BLaER1 treated with 17β-estradiol and CSF1 and Interleukin-3, amounts not matched to agents 10 nM and 100 nM (cell line): ENCODE results near the gene MBOAT1.
A peak's percentile ranks its signal among the peaks of the same experiment; 100 is the strongest.

Source experiments
- H3K27ac ChIP-seq, 11 experiments: shearing (Covaris generic); formaldehyde crosslinking; 2 replicates each; pipeline ENCODE4 v1.8.1; 2022
- H3K27me3 ChIP-seq, 11 experiments: shearing (Covaris generic); formaldehyde crosslinking; 2 replicates each; pipeline ENCODE4 v1.8.1; 2022
- H3K36me3 ChIP-seq, 11 experiments: shearing (Covaris generic); formaldehyde crosslinking; 2 replicates each; pipeline ENCODE4 v1.8.1; 2022
- H3K4me1 ChIP-seq, 10 experiments: shearing (Covaris generic); formaldehyde crosslinking; 2 replicates each; pipeline ENCODE4 v1.8.1; 2022
- H3K4me2 ChIP-seq, 11 experiments: shearing (Covaris generic); formaldehyde crosslinking; 2 replicates each; pipeline ENCODE4 v1.8.1; 2022
- H3K4me3 ChIP-seq, 10 experiments: shearing (Covaris generic); formaldehyde crosslinking; 2 replicates each; pipeline ENCODE4 v1.8.1; 2022
- H3K9ac ChIP-seq, 11 experiments: shearing (Covaris generic); formaldehyde crosslinking; 2 replicates each; pipeline ENCODE4 v1.8.1; 2022
- H3K9me3 ChIP-seq, 11 experiments: shearing (Covaris generic); formaldehyde crosslinking; replicated peaks in 1 of 11; 2 replicates each; pipeline ENCODE4 v1.8.1; 2022
- H4K20me1 ChIP-seq, 11 experiments: shearing (Covaris generic); formaldehyde crosslinking; 2 replicates each; pipeline ENCODE4 v1.8.1; 2022
- Cebpa-rat ChIP-seq, 11 experiments: shearing (Covaris generic); IDR thresholded peaks; 2 replicates each; pipeline ENCODE4 v1.8.1; 2022

Gene MBOAT1

GRCh38 chr6:20172842-20173456, 39.3 kb downstream of the MBOAT1 start:
- Histone ChIP-seq H3K27me3 (no peaks in the 10 kb centered on the region), H4K20me1 (no peaks in the 10 kb centered on the region), H3K9me3 (peaks cover 0 to 3% (median 0%) of the 10 kb centered on the region in 11 experiments; a peak in 1 of 22 replicates), H3K27ac (peak overlapping the region in 10 of 11 experiments; percentile 35 to 85 (median 76); a peak in 17 of 22 replicates), H3K4me3 (no peak overlapping the region), H3K4me1 (peaks cover 38 to 98% (median 78%) of the 10 kb centered on the region in 10 experiments), H3K9ac (peak overlapping the region in 2 of 11 experiments; percentile 64 to 69; a peak in 2 of 22 replicates), H3K4me2 (peak overlapping the region; percentile 34 to 85 (median 76); a peak in 19 of 22 replicates), H3K36me3 (0 out of 22 replicates have a peak, but pooled peaks cover 0 to 6% (median 0%) of the 10 kb centered on the region in 11 experiments)
- TF ChIP-seq Cebpa-rat (IDR thresholded peaks at IDR 0.05) = no peak

GRCh38 chr6:20170455-20171148, 41.7 kb downstream of the MBOAT1 start:
- Histone ChIP-seq H3K4me2 (peak overlapping the region in 7 of 11 experiments; percentile 33 to 85 (median 76); a peak in 14 of 22 replicates), H3K4me3 (no peak overlapping the region), H4K20me1 (no peaks in the 10 kb centered on the region), H3K27ac (peak overlapping the region in 7 of 11 experiments; percentile 52 to 85 (median 81); a peak in 14 of 22 replicates), H3K9ac (peak overlapping the region in 1 of 11 experiments; percentile 61; a peak in 2 of 22 replicates), H3K4me1 (peaks cover 24 to 90% (median 61%) of the 10 kb centered on the region in 10 experiments), H3K9me3 (peaks cover 0 to 8% (median 0%) of the 10 kb centered on the region in 11 experiments; a peak in 5 of 22 replicates), H3K27me3 (no peaks in the 10 kb centered on the region), H3K36me3 (peaks cover 0 to 9% (median 5%) of the 10 kb centered on the region in 11 experiments; a peak in 7 of 22 replicates)
- TF ChIP-seq Cebpa-rat (IDR thresholded peaks at IDR 0.05) = no peak

- Histone ChIP-seq H3K9ac (peak overlapping the region in 6 of 11 experiments; percentile 28 to 64 (median 54); a peak in 11 of 22 replicates), H4K20me1 (no peaks in the 10 kb centered on the region), H3K4me1 (peaks cover 20 to 83% (median 56%) of the 10 kb centered on the region in 10 experiments), H3K9me3 (peaks cover 0 to 8% (median 0%) of the 10 kb centered on the region in 11 experiments; a peak in 5 of 22 replicates), H3K4me3 (no peak overlapping the region), H3K36me3 (peaks cover 0 to 9% (median 5%) of the 10 kb centered on the region in 11 experiments; a peak in 7 of 22 replicates), H3K27ac (peak overlapping the region in 9 of 11 experiments; percentile 17 to 85 (median 79); a peak in 18 of 22 replicates), H3K4me2 (peak overlapping the region in 10 of 11 experiments; percentile 14 to 85 (median 62); a peak in 16 of 22 replicates), H3K27me3 (no peaks in the 10 kb centered on the region)
- no peak for TF ChIP-seq Cebpa-rat (IDR thresholded peaks at IDR 0.05)
Measured at GRCh38 chr6:20169786-20170185, 42.5 kb downstream of the MBOAT1 start.

- Histone ChIP-seq H3K9ac (peak overlapping the region in 6 of 11 experiments; percentile 20 to 64 (median 54); a peak in 10 of 22 replicates), H3K4me1 (peaks cover 14 to 76% (median 49%) of the 10 kb centered on the region in 10 experiments), H4K20me1 (no peaks in the 10 kb centered on the region), H3K9me3 (peaks cover 0 to 8% (median 0%) of the 10 kb centered on the region in 11 experiments; a peak in 5 of 22 replicates), H3K4me2 (peak overlapping the region in 10 of 11 experiments; percentile 14 to 85 (median 62); a peak in 19 of 22 replicates), H3K36me3 (peaks cover 0 to 9% (median 5%) of the 10 kb centered on the region in 11 experiments; a peak in 7 of 22 replicates), H3K27me3 (no peaks in the 10 kb centered on the region), H3K4me3 (no peak overlapping the region; a peak in 1 of 20 replicates), H3K27ac (peak overlapping the region in 9 of 11 experiments; percentile 17 to 85 (median 79); a peak in 17 of 22 replicates)
- peak in 8 of 11 experiments; percentile 37 to 90 (median 76); a peak in 14 of 22 replicates for TF ChIP-seq Cebpa-rat (IDR thresholded peaks at IDR 0.05)
Measured at GRCh38 chr6:20169119-20169557, 43.1 kb downstream of the MBOAT1 start.

- no peaks in the 10 kb centered on the region for H4K20me1 ChIP-seq
- no peaks in the 10 kb centered on the region for H3K27me3 ChIP-seq
- peak overlapping the region in 6 of 11 experiments; percentile 20 to 64 (median 54); a peak in 8 of 22 replicates for H3K9ac ChIP-seq
- peaks cover 0 to 9% (median 5%) of the 10 kb centered on the region in 11 experiments; a peak in 7 of 22 replicates for H3K36me3 ChIP-seq
- H3K27ac ChIP-seq = peak overlapping the region in 8 of 11 experiments; percentile 52 to 85 (median 80); a peak in 16 of 22 replicates
- peaks cover 0 to 8% (median 0%) of the 10 kb centered on the region in 11 experiments; a peak in 5 of 22 replicates for H3K9me3 ChIP-seq
- peaks cover 9 to 72% (median 45%) of the 10 kb centered on the region in 10 experiments for H3K4me1 ChIP-seq
- no peak overlapping the region; a peak in 1 of 20 replicates for H3K4me3 ChIP-seq
- TF ChIP-seq Cebpa-rat (IDR thresholded peaks at IDR 0.05) = no peak
- peak overlapping the region in 10 of 11 experiments; percentile 14 to 85 (median 62); a peak in 17 of 22 replicates for H3K4me2 ChIP-seq
Measured at GRCh38 chr6:20168690-20169089, 43.6 kb downstream of the MBOAT1 start.

GRCh38 chr6:20167601-20168000, 44.7 kb downstream of the MBOAT1 start:
- Histone ChIP-seq H3K27me3 (no peaks in the 10 kb centered on the region), H3K27ac (peak overlapping the region in 6 of 11 experiments; percentile 6 to 85 (median 82); a peak in 10 of 22 replicates), H3K4me3 (no peak overlapping the region), H3K9me3 (peaks cover 0 to 8% (median 0%) of the 10 kb centered on the region in 11 experiments; a peak in 5 of 22 replicates), H3K4me2 (peak overlapping the region in 5 of 11 experiments; percentile 22 to 53 (median 45); a peak in 8 of 22 replicates), H3K9ac (no peak overlapping the region), H3K36me3 (peaks cover 0 to 9% (median 5%) of the 10 kb centered on the region in 11 experiments; a peak in 7 of 22 replicates), H4K20me1 (no peaks in the 10 kb centered on the region), H3K4me1 (peaks cover 0 to 61% (median 35%) of the 10 kb centered on the region in 10 experiments; a peak in 18 of 20 replicates)
- TF ChIP-seq Cebpa-rat (IDR thresholded peaks at IDR 0.05) = no peak

- Histone ChIP-seq H4K20me1 (no peaks in the 10 kb centered on the region), H3K4me2 (peak overlapping the region in 2 of 11 experiments; percentile 2 to 34; a peak in 1 of 22 replicates), H3K36me3 (peaks cover 0 to 9% (median 4%) of the 10 kb centered on the region in 11 experiments; a peak in 7 of 22 replicates), H3K9ac (no peak overlapping the region), H3K4me3 (no peak overlapping the region), H3K9me3 (peaks cover 0 to 8% (median 0%) of the 10 kb centered on the region in 11 experiments; a peak in 4 of 22 replicates), H3K27me3 (no peaks in the 10 kb centered on the region), H3K4me1 (peaks cover 0 to 47% (median 31%) of the 10 kb centered on the region in 10 experiments; a peak in 18 of 20 replicates), H3K27ac (no peak overlapping the region)
- no peak for TF ChIP-seq Cebpa-rat (IDR thresholded peaks at IDR 0.05)
Measured at GRCh38 chr6:20166210-20166609, 46.1 kb downstream of the MBOAT1 start.

GRCh38 chr6:20162515-20162914, 49.8 kb downstream of the MBOAT1 start:
- Histone ChIP-seq H3K27ac (no peak overlapping the region), H3K4me2 (no peak overlapping the region), H3K4me1 (peaks cover 0 to 19% (median under 1%) of the 10 kb centered on the region in 10 experiments; a peak in 9 of 20 replicates), H3K9ac (no peak overlapping the region), H3K4me3 (no peak overlapping the region), H3K36me3 (peaks cover 0 to 9% (median 4%) of the 10 kb centered on the region in 11 experiments; a peak in 7 of 22 replicates), H3K27me3 (no peaks in the 10 kb centered on the region), H3K9me3 (peaks cover 0 to 12% (median 6%) of the 10 kb centered on the region in 11 experiments; a peak in 8 of 22 replicates), H4K20me1 (no peaks in the 10 kb centered on the region)
- no peak for TF ChIP-seq Cebpa-rat (IDR thresholded peaks at IDR 0.05)
